GM21360 (cell line): ENCODE results near the gene CCER1.
A peak's percentile ranks its signal among the peaks of the same experiment; 100 is the strongest.

ENCODE experiments used
- ATAC-seq: cut with Tn5 transposase; IDR thresholded peaks from one replicate; pipeline ENCODE4 v1.9.1; 2021; ENCODE audit warnings: mild to moderate bottlenecking, moderate library complexity; ENCODE audit not compliant: unreplicated experiment

CCER1 gene

GRCh38 chr12:90969346-90969745 lies 14.4 kb upstream of the CCER1 start:
- ATAC-seq, result no peak

- ATAC-seq, result peak; percentile 91
Measured at GRCh38 chr12:90965204-90965603, 10.2 kb upstream of the CCER1 start.

GRCh38 chr12:90964616-90965015 lies 9.6 kb upstream of the CCER1 start:
- no peak for ATAC-seq

GRCh38 chr12:90963946-90964345 lies 9.0 kb upstream of the CCER1 start:
- no peak for ATAC-seq

- ATAC-seq, result no peak
Measured at GRCh38 chr12:90961154-90961553, 6.2 kb upstream of the CCER1 start.

GRCh38 chr12:90959538-90960139 lies 4.7 kb upstream of the CCER1 start:
- peak; percentile 85 for ATAC-seq

- no peak for ATAC-seq
Measured at GRCh38 chr12:90959032-90959431, 4.1 kb upstream of the CCER1 start.

GRCh38 chr12:90958347-90958746 lies 3.4 kb upstream of the CCER1 start:
- no peak for ATAC-seq

GRCh38 chr12:90954428-90954827 lies 548 bp downstream of the CCER1 start:
- no peak for ATAC-seq

- ATAC-seq, result peak; percentile 91
Measured at GRCh38 chr12:90953956-90954421, 987 bp downstream of the CCER1 start.

- ATAC-seq, result no peak
Measured at GRCh38 chr12:90951432-90952105, 3.4 kb downstream of the CCER1 start.

- no peak for ATAC-seq
Measured at GRCh38 chr12:90947869-90948268, 7.1 kb downstream of the CCER1 start.

GRCh38 chr12:90945070-90945649 lies 9.8 kb downstream of the CCER1 start:
- peak; percentile 81 for ATAC-seq

- no peak for ATAC-seq
Measured at GRCh38 chr12:90943255-90943654, 11.7 kb downstream of the CCER1 start.

GRCh38 chr12:90940872-90941499 lies 14.0 kb downstream of the CCER1 start:
- peak; percentile 84 for ATAC-seq

GRCh38 chr12:90939382-90939781 lies 15.6 kb downstream of the CCER1 start:
- ATAC-seq, result no peak

- ATAC-seq, result no peak
Measured at GRCh38 chr12:90938451-90938850, 16.5 kb downstream of the CCER1 start.

- no peak for ATAC-seq
Measured at GRCh38 chr12:90937651-90938050, 17.3 kb downstream of the CCER1 start.

- ATAC-seq, result no peak
Measured at GRCh38 chr12:90936230-90937005, 18.6 kb downstream of the CCER1 start.

GRCh38 chr12:90925562-90925961 lies 29.4 kb downstream of the CCER1 start:
- ATAC-seq, result no peak

- ATAC-seq, result no peak
Measured at GRCh38 chr12:90924406-90924805, 30.6 kb downstream of the CCER1 start.
